SK-N-DZ (cell line): ENCODE results near the gene NSD1.
"Not testable (repeated sequence)": the region's sequence is repeated elsewhere in the genome, so short reads cannot be mapped to it uniquely, and the experiment has no call there.

Source experiments
- DNase-seq: peaks from one replicate; pipeline ENCODE4 v3.0.0-alpha.2; 2015; ENCODE audit warnings: low spot score

The NSD1 gene

DNA sequence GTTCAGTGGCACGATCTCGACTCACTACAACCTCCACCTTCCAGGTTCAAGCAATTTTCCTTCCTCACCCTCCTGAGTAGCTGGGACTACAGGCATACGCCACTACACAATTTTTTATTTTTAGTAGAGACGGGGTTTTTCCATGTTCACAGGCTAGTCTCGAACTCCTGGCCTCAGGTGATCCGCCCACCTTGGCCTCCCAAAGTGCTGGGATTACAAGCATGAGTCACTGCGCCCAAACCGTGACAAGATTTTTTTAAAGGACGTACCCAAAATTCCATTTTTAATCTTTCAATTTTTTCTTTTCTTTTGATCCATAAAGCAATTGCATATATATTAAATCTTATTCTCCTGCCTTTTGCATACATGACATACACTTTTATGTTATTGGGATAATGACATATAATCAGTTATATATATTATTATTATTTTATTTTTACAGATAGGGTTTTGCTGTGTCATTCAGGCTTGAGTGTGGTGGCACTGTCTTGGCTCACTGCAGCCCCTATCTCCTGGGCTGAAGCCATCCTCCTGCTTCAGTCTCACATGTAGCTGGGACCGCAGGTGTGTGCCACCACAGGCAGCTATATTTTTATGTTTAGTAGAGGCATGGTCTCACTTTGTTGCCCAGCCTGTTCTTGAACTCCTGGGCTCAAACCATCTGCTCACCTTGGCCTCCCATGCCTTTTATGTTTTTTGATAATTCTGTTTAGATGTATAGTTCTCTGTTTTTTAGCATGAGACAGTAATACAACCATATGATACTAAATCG is 98.1 kb downstream of the NSD1 start:
- DNase-seq = no peak

DNA sequence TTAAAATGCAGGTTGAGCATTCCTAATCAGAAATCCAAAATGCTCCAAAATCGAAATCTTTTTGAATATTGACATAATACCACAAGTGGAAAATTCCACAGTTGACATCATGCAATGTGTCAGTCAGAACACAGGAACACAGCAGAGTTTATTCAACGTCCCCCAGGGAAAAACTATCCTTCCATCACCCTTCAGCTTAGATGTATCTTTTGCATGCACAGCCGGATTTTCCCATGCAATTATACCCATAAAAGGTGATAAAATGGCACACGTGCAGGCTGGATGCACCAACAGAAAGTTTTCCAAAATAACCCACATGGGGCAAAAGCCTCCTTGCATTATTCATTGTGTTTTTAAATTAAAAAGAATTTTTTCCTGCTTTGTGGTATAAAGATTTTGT is 98.8 kb downstream of the NSD1 start:
- no peak for DNase-seq

DNA sequence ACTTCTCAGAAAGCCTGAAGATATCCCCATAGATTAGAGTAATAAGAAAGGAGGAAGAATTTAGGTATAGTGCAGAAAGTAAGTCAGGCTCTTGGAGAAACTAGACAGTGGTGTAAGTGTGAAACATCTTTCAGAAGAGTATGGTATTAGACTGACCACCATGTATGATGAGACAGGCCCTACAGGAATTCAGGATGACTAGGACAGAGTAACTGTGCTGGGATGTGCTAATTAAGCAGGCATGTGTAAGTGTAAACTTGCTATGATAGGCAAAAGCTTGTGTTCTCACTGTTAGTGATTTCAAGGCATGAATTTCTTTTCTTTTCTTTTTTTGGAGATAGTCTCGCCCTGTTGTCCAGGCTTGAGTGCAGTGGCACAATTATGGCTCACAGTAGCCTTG is 99.2 kb downstream of the NSD1 start:
- no peak for DNase-seq

GRCh38 chr5:177233206-177233605 is 99.6 kb downstream of the NSD1 start:
- no peak for DNase-seq

GRCh38 chr5:177233802-177234201 is 100.2 kb downstream of the NSD1 start:
- DNase-seq = no peak

- no peak for DNase-seq
Observed at GRCh38 chr5:177234841-177235240, 101.3 kb downstream of the NSD1 start.

- no peak for DNase-seq
Observed at GRCh38 chr5:177241768-177242167, 108.2 kb downstream of the NSD1 start.

- DNase-seq = no peak
Observed at GRCh38 chr5:177242304-177242703, 108.7 kb downstream of the NSD1 start.

DNA sequence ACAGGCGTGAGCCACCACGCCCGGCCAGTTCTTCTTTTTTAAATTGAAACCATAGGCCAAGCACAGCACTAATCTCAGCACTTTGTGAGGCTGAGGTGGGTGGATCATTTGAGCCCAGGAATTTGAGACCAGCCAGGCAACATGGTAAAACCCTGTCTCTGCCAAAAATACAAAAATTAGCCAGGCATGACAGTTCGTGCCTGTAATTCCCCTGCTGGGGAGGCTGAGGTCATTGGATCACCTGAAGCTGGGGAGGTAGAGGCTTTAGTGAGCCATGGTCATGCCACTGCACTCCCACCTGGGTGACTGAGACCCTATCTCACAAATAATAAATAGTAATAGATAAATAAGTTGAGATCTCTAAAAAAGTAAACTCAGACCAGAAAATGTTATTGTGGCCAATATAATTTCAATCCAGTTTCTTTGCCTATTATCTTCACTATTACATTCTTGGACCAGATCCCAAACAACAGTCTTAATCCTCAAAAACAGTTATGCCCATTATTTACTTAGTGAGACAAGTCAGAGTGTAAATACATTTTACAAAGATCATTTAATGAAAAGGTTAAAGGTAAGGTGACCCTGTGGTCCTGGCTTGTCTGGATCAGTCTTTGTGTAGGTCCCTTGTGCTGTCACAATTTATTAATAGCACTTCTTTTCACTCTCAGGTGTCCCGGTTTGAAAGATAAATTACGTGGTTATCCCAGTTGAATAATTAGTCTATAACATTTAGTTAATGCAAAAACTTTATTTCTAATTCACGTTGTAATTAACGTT is 116.4 kb downstream of the NSD1 start:
- no peak for DNase-seq

DNA sequence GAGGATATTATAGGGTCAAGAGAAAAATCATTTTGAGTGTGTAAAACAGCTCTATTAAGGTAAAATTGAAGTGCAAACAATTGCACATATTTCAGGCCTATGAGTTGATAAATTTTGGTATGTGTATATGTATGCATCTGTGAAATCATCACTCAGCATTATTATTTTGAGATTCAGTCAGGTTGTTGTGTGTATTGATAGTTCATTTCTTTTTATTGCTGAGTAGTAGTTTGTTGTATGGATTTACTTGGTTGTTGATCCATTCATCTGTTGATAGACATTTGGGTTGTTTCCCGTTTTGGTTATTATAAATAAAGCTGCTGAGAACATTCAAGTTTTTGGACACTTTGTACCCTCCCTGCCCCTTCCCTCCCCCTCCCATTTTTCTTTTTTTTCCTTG is 119.7 kb downstream of the NSD1 start:
- no peak for DNase-seq

DNA sequence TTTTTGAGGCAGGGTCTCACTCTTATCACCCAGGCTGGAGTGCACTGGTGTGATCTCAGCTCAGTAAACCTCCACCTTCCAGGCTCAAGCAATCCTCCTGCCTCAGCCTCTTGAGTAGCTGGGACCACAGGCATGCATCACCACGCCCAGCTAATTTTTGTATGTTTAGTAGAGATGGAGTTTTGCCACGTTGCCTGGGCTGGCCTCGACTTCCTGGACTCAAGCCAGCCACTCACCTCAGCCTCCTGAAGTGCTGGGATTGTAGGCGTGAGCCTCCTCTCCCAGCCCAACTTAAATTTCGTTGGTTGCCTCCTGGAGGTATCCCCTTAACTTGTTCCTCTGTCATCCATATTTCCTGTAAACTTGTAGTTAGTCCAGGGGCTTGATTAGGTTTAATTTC is 122.7 kb downstream of the NSD1 start:
- DNase-seq = no peak

DNA sequence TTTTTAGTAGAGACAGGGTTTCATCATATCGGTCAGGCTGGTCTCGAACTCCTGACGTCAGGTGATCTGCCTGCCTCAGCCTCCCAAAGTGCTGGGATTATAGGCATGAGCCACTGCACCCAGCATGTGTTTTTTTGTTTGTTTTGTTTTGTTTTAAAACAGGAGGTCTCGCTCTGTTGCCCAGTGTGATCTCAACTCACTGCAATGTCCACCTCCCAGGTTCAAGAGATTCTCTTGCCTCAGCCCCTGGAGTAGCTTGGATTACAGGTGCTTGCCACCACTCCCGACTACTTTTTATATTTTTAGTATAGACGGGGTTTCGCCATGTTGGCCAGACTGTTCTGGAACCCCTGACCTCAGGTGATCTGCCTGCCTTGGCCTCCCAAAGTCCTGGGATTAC is 125.1 kb downstream of the NSD1 start:
- not testable (repeated sequence) for DNase-seq

- DNase-seq = no peak
Observed at GRCh38 chr5:177260961-177261360, 127.4 kb downstream of the NSD1 start.

- DNase-seq = no peak
Observed at GRCh38 chr5:177261510-177261909, 127.9 kb downstream of the NSD1 start.

DNA sequence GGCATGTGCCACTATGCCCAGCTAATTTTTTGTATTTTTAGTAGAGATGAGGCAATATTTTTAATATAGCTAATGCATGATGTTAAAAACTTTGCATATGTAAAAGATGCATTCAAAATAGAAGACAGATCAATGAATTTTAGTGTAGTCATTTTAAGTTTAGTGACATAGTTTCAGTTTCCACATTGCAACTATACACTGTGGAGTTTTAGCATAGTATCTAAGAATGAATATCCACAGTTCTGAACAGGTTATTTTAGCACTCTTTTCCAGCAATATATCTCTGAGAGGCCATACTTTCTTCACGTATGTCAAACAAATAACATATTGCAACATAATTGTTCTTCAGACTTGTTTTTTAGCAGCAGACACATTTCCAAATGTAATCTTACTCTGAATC is 130.6 kb downstream of the NSD1 start:
- no peak for DNase-seq

DNA sequence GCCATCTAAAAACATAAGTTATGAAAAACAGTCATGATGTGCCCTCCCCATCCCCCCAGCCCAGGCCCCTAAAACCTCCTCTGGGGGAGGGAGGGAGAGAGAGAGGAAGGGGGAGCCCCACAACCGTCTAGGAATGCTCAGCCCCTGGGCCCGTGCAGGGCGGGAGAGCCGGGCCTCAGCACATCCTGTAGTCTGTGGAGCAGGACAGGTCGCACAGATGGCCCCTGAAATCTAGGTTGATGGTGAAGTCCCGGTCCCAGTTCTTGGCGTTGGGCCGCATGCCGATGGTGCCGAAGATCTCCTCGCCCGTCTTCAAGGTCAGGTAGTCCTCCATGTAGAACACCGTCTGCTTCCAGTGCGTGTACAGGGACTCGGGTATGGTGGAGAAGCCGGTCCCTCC is 131.8 kb downstream of the NSD1 start:
- DNase-seq = no peak

DNA sequence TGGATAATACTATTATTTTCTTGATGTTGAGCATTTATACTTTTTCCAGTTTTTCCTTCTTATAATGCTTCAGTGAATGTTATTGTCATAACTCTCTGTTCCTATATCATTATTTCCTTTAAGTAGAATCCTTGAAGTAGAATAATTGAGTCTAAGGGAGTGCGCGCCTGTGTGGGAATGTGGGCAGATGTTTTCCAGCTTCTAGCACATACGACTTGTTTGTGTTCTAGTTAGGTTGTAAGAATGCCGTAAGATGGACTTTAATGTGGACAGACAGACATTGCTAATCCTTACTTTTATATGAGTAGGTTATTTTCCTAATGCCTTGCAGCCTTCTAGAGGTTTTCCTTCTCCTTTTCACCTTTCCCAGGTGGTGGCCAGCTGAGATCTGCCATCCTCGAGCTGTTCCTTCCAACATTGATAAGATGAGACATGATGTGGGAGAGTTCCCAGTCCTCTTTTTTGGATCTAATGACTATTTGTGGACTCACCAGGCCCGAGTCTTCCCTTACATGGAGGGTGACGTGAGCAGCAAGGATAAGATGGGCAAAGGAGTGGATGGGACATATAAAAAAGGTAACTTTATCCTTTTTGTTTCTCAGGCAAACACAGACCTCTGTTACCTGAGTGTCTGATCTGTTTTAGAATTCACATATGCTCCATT is 135.8 kb downstream of the NSD1 start:
- no peak for DNase-seq

DNA sequence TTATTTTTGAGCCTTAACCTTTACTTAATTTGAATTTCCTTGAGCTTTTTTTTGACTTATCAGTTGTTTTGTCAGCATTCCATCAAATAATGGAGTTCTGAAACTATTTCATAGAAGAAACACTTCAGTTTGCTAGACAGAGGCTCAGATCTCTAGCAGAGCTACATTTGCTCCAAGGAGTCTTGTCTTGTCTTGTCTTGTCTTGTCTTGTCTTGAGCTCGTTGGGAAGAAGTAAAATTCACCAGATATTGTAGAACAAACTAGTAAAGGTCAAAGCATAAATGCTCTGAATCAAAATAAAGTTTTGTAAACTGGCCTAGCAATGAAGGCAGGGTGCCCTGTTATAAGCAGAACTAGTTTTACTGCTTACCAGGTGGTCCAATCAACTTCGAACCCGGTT is 136.4 kb downstream of the NSD1 start:
- no peak for DNase-seq

DNA sequence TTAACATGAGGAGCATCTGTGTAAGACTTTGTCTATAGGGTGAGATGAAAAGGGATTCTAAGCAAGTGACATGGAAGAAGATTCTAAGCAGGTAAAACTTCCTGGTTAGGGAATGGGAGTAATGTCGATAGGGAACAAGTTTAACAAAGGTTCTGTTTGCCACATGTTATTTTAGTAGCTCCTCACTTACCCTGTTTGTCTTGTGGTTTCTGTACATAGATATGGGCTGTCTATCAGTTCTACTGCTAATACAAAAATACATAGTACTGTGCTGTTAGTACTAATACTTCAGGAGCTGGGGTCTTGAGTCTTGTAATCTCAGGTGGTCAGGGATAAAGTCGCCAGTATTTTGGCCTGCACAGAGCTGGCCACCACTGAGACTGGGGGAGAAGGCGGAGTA is 137.1 kb downstream of the NSD1 start:
- no peak for DNase-seq

DNA sequence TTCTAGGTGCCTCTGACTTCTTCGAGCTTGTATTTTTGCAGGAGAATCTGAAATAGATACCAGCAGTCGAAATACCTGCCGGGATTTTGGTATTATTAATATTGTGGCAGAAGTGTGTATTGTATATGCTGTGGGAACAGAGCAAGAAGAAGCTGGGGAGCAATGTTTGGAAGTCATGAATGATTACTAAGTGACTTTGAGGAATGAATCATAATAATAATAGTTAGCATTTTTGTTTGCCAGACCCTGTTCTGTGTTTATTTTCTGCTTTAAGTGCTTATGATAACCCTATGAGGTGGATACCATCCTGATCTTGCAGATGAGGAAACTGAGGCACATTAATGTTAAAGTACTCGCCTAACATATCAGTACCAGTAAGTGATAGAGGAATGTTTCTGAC is 137.5 kb downstream of the NSD1 start:
- DNase-seq = no peak

GRCh38 chr5:177275883-177276282 is 142.3 kb downstream of the NSD1 start:
- no peak for DNase-seq

GRCh38 chr5:177276886-177277285 is 143.3 kb downstream of the NSD1 start:
- no peak for DNase-seq

DNA sequence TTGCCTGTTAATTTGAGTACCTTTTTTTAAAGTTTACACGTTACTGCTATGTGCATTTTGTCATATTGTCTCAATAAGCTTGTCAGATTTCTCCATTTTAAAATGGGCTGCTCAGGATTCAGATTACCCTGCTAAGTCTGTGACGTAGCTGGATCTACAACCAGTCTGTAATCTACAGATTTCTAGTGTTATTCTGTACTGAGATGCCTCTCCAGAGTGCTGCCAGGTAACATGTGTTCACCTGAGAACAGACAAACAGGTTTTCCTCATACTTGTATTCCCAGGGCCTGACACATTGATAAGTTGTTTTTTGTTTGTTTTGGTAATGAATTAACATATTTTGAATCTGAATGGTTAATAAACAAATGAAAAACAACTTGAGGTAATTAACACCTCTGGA is 154.6 kb downstream of the NSD1 start:
- no peak for DNase-seq
